ENCODE measurements around the gene SEMA4C. TPM values are rescaled to one million over a fixed set of nuclear protein-coding genes. Genes with fewer than 3 reads are reported as not detected.

Gene SEMA4C, protein sequence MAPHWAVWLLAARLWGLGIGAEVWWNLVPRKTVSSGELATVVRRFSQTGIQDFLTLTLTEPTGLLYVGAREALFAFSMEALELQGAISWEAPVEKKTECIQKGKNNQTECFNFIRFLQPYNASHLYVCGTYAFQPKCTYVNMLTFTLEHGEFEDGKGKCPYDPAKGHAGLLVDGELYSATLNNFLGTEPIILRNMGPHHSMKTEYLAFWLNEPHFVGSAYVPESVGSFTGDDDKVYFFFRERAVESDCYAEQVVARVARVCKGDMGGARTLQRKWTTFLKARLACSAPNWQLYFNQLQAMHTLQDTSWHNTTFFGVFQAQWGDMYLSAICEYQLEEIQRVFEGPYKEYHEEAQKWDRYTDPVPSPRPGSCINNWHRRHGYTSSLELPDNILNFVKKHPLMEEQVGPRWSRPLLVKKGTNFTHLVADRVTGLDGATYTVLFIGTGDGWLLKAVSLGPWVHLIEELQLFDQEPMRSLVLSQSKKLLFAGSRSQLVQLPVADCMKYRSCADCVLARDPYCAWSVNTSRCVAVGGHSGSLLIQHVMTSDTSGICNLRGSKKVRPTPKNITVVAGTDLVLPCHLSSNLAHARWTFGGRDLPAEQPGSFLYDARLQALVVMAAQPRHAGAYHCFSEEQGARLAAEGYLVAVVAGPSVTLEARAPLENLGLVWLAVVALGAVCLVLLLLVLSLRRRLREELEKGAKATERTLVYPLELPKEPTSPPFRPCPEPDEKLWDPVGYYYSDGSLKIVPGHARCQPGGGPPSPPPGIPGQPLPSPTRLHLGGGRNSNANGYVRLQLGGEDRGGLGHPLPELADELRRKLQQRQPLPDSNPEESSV
- total RNA-seq (2014; rRNA removed; shearing (Covaris generic)): 19.9 and 21.1 TPM in 2 replicates
- polyA plus RNA-seq (2014; cell fraction: nucleus; rRNA removed): 34.8 and 51.6 TPM in 2 replicates

GRCh38 chr2:96869822-96870625 lies at the start of gene SEMA4C:
Gene SEMA4C, minus strand, starts transcription at chr2:96870080. Its CDS starts 2,194 bp downstream, at chr2:96867886.
- DNase-seq (ENCODE audit: extremely low read depth, low read depth): no peak

GRCh38 chr2:96918754-96919550 lies 49.1 kb upstream of the SEMA4C start:
- DNase-seq (ENCODE audit: extremely low read depth, low read depth): no peak

DNA sequence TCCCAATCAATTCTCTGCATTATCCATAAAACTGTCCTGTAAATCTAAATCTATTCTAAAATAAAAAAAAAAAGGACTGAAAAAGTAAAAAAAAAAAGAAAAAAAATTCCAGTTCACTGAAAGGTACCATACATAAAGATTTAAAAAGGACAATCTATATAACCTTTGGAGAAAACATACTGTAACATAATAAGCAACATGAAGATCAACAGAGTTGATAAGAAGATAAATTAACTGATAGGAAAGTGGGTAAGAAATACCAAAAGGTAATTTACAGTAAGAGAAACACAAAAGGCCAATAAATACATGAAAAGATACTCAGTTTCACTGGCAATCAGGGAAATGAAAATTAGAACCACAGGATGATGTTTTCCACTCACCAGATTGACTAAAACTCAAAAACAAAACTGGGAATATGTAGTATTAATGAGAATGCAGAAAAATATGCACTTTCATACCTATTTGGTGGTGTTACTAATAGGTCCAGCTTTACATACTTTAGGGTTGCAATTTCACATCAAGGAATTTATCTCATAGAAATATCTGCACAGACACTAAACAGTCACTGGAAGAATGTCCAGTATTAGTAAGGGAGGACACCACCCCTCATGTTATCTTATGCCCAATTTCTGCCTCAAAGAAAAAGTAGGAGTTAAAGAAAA lies 48.3 kb upstream of the SEMA4C start:
- DNase-seq (ENCODE audit: extremely low read depth, low read depth): no peak

- no peak for DNase-seq (ENCODE audit: extremely low read depth, low read depth)
Measured at GRCh38 chr2:96916646-96917543, 47.0 kb upstream of the SEMA4C start.

DNA sequence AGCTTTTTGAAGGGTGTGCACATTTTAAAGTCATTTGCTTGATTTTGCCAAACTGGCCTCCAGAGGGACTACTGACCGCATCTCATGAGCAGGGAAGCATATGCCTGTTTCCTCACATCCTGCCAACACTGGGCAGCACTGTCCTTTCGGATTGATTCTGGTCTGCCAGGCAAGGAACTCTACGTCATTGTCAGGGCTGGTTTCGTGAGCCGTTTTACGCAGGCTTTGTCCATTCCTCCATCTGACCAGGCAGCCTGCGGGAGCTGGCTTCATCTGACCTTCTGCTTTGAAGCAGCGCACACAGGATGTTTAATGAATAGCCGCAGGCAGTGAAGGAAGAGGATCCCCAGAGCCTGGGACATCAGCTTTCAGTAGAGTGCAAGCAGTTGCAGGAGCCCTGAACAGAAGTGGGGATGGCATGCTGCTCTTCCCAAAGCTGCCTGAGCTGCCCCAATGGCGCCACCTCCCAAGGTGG lies 46.3 kb upstream of the SEMA4C start:
- no peak for DNase-seq (ENCODE audit: extremely low read depth, low read depth)

GRCh38 chr2:96914332-96914731 lies 44.5 kb upstream of the SEMA4C start:
- no peak for DNase-seq (ENCODE audit: extremely low read depth, low read depth)

- DNase-seq (ENCODE audit: extremely low read depth, low read depth): no peak
Measured at GRCh38 chr2:96913398-96914202, 43.7 kb upstream of the SEMA4C start.

DNA sequence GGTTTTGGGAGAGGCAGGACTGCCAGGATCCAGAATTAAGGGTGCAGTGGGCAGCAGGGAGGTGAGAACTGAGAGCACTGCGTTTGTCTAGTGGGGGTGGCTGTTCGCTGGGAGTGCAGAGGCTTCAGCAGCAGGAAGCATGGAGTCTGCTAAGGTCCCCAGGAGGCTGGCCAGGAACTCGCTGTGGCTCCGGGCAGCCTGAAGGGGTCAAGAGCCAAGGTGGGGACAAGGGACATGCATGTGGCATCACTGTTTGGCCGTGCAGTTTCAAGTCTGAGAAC lies 43.2 kb upstream of the SEMA4C start:
- DNase-seq (ENCODE audit: extremely low read depth, low read depth): no peak

DNA sequence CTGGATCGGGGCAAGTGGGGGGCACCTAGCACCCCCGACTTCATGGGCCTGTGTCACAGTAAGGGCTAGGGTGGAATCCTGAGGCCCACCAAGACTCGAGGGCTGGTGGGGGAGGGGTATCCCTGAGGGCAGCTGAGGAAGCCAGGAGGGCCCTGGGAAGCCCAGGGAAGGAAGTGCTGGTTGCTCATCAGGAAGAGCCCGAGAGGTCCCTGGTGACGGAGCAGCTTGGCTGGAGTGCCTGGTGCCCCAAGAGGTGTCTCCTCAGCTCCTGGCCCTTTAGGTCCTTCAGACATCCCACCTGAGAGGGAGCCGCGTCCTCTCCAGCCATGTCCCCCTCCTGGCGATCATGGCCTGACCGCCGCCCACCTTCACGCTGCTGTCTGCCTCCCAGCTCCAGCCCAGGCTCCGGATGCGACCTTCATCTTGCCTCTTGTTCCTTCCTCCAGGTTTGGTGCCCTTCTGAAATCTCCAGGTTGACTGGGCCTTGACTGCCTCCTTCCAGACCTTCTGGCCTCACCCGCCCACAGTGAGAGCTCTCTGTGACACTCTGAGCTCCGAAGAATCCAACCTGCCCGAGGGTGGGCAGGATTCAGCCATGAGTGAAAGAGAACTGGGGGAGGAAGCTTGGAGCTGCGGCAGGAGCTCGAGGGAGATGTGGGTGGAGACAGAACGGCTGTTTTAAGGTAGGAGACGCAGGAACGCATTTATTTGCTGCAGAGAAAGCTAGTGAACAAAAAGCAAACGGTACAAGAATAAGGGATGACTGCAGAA lies 42.7 kb upstream of the SEMA4C start:
- no peak for DNase-seq (ENCODE audit: extremely low read depth, low read depth)

DNA sequence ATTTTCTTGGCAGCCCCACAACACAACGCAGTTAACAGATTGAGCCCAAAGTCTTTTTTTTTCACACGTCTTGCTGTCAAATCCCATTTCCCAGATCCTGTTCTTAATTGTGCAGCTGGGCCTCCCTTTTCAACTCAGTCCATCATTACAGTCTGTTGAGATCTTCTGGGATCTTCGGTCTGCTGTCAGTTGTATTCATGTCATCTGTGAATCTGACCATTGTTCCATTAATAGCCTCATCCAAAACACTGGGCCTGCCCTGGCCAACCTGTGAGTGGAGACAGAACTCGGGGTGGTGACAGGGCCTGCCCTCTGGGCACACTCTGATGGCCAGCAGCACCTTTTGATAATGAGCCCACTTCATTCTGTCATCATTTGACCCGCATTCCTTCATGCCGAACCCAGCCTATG lies 39.7 kb upstream of the SEMA4C start:
- no peak for DNase-seq (ENCODE audit: extremely low read depth, low read depth)

- no peak for DNase-seq (ENCODE audit: extremely low read depth, low read depth)
Measured at GRCh38 chr2:96907115-96908041, 37.5 kb upstream of the SEMA4C start.

DNA sequence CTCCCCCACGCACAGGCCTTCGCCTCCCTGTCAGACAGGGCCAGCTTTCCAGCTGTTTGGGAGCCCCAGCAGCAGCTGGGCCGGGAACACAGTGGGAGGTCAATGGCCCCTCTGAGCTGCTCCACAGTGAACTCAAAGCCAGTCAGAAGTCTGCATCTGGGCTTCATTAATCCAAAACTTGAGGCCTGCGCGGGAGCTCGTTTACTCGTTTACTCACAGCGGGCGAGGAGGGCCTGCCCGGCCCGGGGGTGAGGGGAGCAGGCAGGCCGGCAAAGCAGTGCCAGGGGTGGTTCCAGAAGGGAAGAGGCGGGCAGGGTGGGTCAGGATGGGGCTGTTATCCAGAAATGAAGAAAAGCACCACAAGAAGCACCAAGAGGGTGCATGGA lies 36.8 kb upstream of the SEMA4C start:
- DNase-seq (ENCODE audit: extremely low read depth, low read depth): no peak

DNA sequence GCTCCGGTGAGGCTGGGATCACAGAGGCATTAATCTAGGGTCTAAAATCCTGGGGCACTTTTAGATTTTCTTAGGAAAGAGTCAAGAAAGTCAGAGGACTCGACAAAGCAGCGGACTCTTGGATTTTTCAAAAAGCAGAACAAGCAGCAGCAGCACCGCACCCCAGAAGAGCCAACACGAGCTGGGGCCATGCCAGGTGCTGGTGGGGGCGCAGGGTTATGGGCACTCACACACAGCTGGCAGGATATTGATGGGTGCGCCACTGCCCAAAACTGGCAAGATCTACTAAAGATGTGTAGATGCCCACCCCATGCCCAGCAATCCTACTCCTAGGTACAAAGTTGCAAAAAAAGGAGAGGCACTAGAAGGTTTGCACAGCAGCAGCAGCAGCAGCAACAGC lies 33.9 kb upstream of the SEMA4C start:
- no peak for DNase-seq (ENCODE audit: extremely low read depth, low read depth)

DNA sequence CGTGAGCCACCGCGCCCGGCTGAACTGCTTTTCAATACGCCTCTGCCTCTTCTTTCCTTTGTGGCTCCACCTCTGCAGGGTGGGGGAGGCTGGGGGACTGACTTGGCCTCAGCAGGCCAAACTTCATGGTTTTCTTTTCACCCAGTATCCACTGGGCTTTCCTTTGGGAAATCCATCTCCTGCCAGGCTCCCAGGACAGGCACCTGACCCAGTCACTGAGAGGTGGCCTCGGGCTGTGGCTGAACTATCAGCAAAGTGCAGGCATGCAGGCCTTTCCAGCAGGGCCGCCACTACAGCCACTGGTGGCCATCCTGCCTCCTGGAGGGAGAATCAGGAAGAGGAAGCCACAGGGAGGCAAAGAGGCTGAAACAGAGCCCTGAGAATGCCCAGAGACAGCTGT lies 33.4 kb upstream of the SEMA4C start:
- no peak for DNase-seq (ENCODE audit: extremely low read depth, low read depth)

- DNase-seq (ENCODE audit: extremely low read depth, low read depth): no peak
Measured at GRCh38 chr2:96900237-96900636, 30.4 kb upstream of the SEMA4C start.

GRCh38 chr2:96899413-96899741 lies 29.5 kb upstream of the SEMA4C start:
- no peak for DNase-seq (ENCODE audit: extremely low read depth, low read depth)

Measured in NCI-H460 (cell line).